HG03469 (cell line): ENCODE data around the gene NGF.

Experiments used
- ATAC-seq: cut with Tn5 transposase; IDR thresholded peaks from one replicate; pipeline ENCODE4 v1.9.1; 2021; ENCODE audit warnings: mild to moderate bottlenecking, moderate library complexity, moderate number of reproducible peaks; ENCODE audit not compliant: unreplicated experiment

Gene NGF

GRCh38 chr1:115283681-115284146 is 54.3 kb downstream of the NGF start:
- ATAC-seq: no peak

GRCh38 chr1:115283249-115283648 is 54.8 kb downstream of the NGF start:
- ATAC-seq: no peak

GRCh38 chr1:115282807-115283208 is 55.2 kb downstream of the NGF start:
- no peak for ATAC-seq

GRCh38 chr1:115281143-115281542 is 56.9 kb downstream of the NGF start:
- ATAC-seq: no peak

- ATAC-seq: no peak
Measured at GRCh38 chr1:115280064-115280463, 58.0 kb downstream of the NGF start.

- ATAC-seq: no peak
Measured at GRCh38 chr1:115278211-115278610, 59.8 kb downstream of the NGF start.

- no peak for ATAC-seq
Measured at GRCh38 chr1:115277276-115277675, 60.8 kb downstream of the NGF start.

GRCh38 chr1:115275216-115275615 is 62.8 kb downstream of the NGF start:
- no peak for ATAC-seq

- ATAC-seq: no peak
Measured at GRCh38 chr1:115274467-115274866, 63.6 kb downstream of the NGF start.

- no peak for ATAC-seq
Measured at GRCh38 chr1:115266729-115267421, 71.2 kb downstream of the NGF start.

- no peak for ATAC-seq
Measured at GRCh38 chr1:115265099-115265498, 73.0 kb downstream of the NGF start.

- ATAC-seq: no peak
Measured at GRCh38 chr1:115262886-115263285, 75.2 kb downstream of the NGF start.

GRCh38 chr1:115261496-115261895 is 76.6 kb downstream of the NGF start:
- no peak for ATAC-seq

- no peak for ATAC-seq
Measured at GRCh38 chr1:115258302-115258866, 79.7 kb downstream of the NGF start.

GRCh38 chr1:115257591-115257990 is 80.5 kb downstream of the NGF start:
- no peak for ATAC-seq

- ATAC-seq: no peak
Measured at GRCh38 chr1:115255154-115255553, 82.9 kb downstream of the NGF start.

GRCh38 chr1:115252585-115252984 is 85.5 kb downstream of the NGF start:
- ATAC-seq: no peak

GRCh38 chr1:115251856-115252255 is 86.2 kb downstream of the NGF start:
- no peak for ATAC-seq

GRCh38 chr1:115251340-115251748 is 86.7 kb downstream of the NGF start:
- ATAC-seq: no peak

- ATAC-seq: no peak
Measured at GRCh38 chr1:115246526-115246925, 91.5 kb downstream of the NGF start.

GRCh38 chr1:115245227-115245626 is 92.8 kb downstream of the NGF start:
- no peak for ATAC-seq

GRCh38 chr1:115242543-115242942 is 95.5 kb downstream of the NGF start:
- ATAC-seq: no peak

GRCh38 chr1:115241309-115241708 is 96.7 kb downstream of the NGF start:
- no peak for ATAC-seq
